OCI-LY1 (cell line): Measurements from ENCODE around the gene TTC17.

Source experiments
- H2AFZ ChIP-seq: fragments of 200-600 bp; sonication (generic), shearing (Covaris generic); 2 replicates; pipeline ENCODE4 v1.6.0; 2014; ENCODE audit warnings: antibody characterized with exemption, mild to moderate bottlenecking, low read length
- H3F3A ChIP-seq: fragments of 200-600 bp; sonication (generic), shearing (Covaris generic); 2 replicates; pipeline ENCODE4 v1.6.0; 2014; ENCODE audit warnings: mild to moderate bottlenecking, antibody characterized with exemption, low read length, moderate library complexity; ENCODE audit not compliant: insufficient read depth
- H3K27ac ChIP-seq: fragments of 200-600 bp; sonication (generic); 2 replicates; pipeline ENCODE4 v1.5.1; 2014; ENCODE audit warnings: low read length, mixed run types, mild to moderate bottlenecking, low read depth; ENCODE audit not compliant: poor library complexity, severe bottlenecking
- H3K27me3 ChIP-seq: fragments of 200-600 bp; sonication (generic); 2 replicates; pipeline ENCODE4 v1.6.0; 2014; ENCODE audit warnings: antibody characterized with exemption, mild to moderate bottlenecking, low read length, moderate library complexity; ENCODE audit not compliant: insufficient read depth
- H3K36me3 ChIP-seq: fragments of 200-600 bp; sonication (generic); 2 replicates; pipeline ENCODE4 v1.6.1; 2014; ENCODE audit warnings: mild to moderate bottlenecking, antibody characterized with exemption, low read length, moderate library complexity, mixed read lengths; ENCODE audit not compliant: insufficient read depth
- H3K4me1 ChIP-seq: fragments of 200-600 bp; sonication (generic); 2 replicates; pipeline ENCODE4 v1.5.1; 2014; ENCODE audit warnings: mild to moderate bottlenecking, low read length, moderate library complexity; ENCODE audit not compliant: insufficient read depth, severe bottlenecking
- H3K4me2 ChIP-seq: fragments of 200-600 bp; sonication (generic), shearing (Covaris generic); 2 replicates; pipeline ENCODE4 v1.6.1; 2014; ENCODE audit warnings: low read length
- H3K4me3 ChIP-seq: fragments of 200-600 bp; sonication (generic); 2 replicates; pipeline ENCODE4 v1.5.1; 2014; ENCODE audit warnings: low read length, low read depth, mild to moderate bottlenecking, mixed read lengths; ENCODE audit not compliant: poor library complexity, severe bottlenecking
- H3K79me2 ChIP-seq: fragments of 200-600 bp; shearing (Covaris generic); 2 replicates; pipeline ENCODE4 v1.6.1; 2016; ENCODE audit warnings: mixed run types, low read length, mixed read lengths; ENCODE audit not compliant: insufficient read depth
- H3K9ac ChIP-seq: fragments of 200-600 bp; sonication (generic), shearing (Covaris generic); 2 replicates; pipeline ENCODE4 v1.6.1; 2014; ENCODE audit warnings: mild to moderate bottlenecking, low read length, mixed read lengths
- H3K9me2 ChIP-seq: fragments of 200-600 bp; sonication (generic), shearing (Covaris generic); 2 replicates; pipeline ENCODE4 v1.6.1; 2014; ENCODE audit warnings: low read depth, mild to moderate bottlenecking, low read length, mixed read lengths
- H3K9me3 ChIP-seq: fragments of 200-600 bp; shearing (Covaris generic); 2 replicates; pipeline ENCODE4 v1.6.1; 2014; ENCODE audit warnings: low read length, mixed read lengths
- H4K20me1 ChIP-seq: fragments of 200-600 bp; sonication (generic), shearing (Covaris generic); 2 replicates; pipeline ENCODE4 v1.6.0; 2016; ENCODE audit warnings: mild to moderate bottlenecking, low read length; ENCODE audit not compliant: insufficient read depth
- CTCF ChIP-seq: fragments of 200-600 bp; sonication (generic), shearing (Covaris generic); IDR thresholded peaks from 2 replicates; pipeline ENCODE4 v1.5.1; 2017; ENCODE audit warnings: mild to moderate bottlenecking, antibody characterized with exemption, low read length, moderate library complexity, mixed read lengths
- EZH2 ChIP-seq: fragments of 200-600 bp; sonication (generic), shearing (Covaris generic); IDR thresholded peaks from 2 replicates; pipeline ENCODE4 v1.8.0; 2017; ENCODE audit warnings: borderline replicate concordance, mixed run types, mild to moderate bottlenecking, antibody characterized with exemption, low read length, moderate library complexity, mixed read lengths

Gene TTC17

GRCh38 chr11:43376065-43376464 lies 17.3 kb downstream of the TTC17 start:
- no peaks in the 10 kb centered on the region for H3K27me3 ChIP-seq
- peaks cover 49% of the 10 kb centered on the region for H3K79me2 ChIP-seq
- H3K9me3 ChIP-seq = no peaks in the 10 kb centered on the region
- no peak overlapping the region for H3K4me3 ChIP-seq
- H3K9ac ChIP-seq = no peak overlapping the region
- H3K4me2 ChIP-seq = no peak overlapping the region
- no peak for TF ChIP-seq CTCF
- no peak for TF ChIP-seq EZH2
- H3F3A ChIP-seq = no peaks in the 10 kb centered on the region
- H3K36me3 ChIP-seq = peaks cover 29% of the 10 kb centered on the region; the same call in 1 of the 2 replicates
- H4K20me1 ChIP-seq = 0 out of 2 replicates have a peak, but pooled peaks cover 2% of the 10 kb centered on the region
- H3K9me2 ChIP-seq = no peaks in the 10 kb centered on the region
- no peaks in the 10 kb centered on the region for H3K4me1 ChIP-seq
- no peak overlapping the region for H2AFZ ChIP-seq
- H3K27ac ChIP-seq = no peak overlapping the region

GRCh38 chr11:43376594-43376993 lies 17.9 kb downstream of the TTC17 start:
- peaks cover 44% of the 10 kb centered on the region for H3K79me2 ChIP-seq
- no peak overlapping the region for H2AFZ ChIP-seq

GRCh38 chr11:43377389-43377788 lies 18.7 kb downstream of the TTC17 start:
- no peak overlapping the region for H3K4me2 ChIP-seq
- no peaks in the 10 kb centered on the region for H3K9me3 ChIP-seq
- H2AFZ ChIP-seq = no peak overlapping the region
- H3K27ac ChIP-seq = no peak overlapping the region
- H3K4me3 ChIP-seq = no peak overlapping the region
- H3F3A ChIP-seq = no peaks in the 10 kb centered on the region
- H3K27me3 ChIP-seq = no peaks in the 10 kb centered on the region
- H3K79me2 ChIP-seq = peaks cover 43% of the 10 kb centered on the region
- H3K36me3 ChIP-seq = peaks cover 28% of the 10 kb centered on the region
- 0 out of 2 replicates have a peak, but pooled peaks cover 2% of the 10 kb centered on the region for H4K20me1 ChIP-seq
- no peak overlapping the region for H3K9ac ChIP-seq
- no peak for TF ChIP-seq EZH2
- no peak for TF ChIP-seq CTCF
- H3K9me2 ChIP-seq = no peaks in the 10 kb centered on the region
- H3K4me1 ChIP-seq = no peaks in the 10 kb centered on the region

More at GRCh38 chr11:43376594-43376993, 17.9 kb downstream of the TTC17 start:
- Histone ChIP-seq H3K27ac (no peak overlapping the region), H3K4me3 (no peak overlapping the region), H3K9ac (no peak overlapping the region), H3K27me3 (no peaks in the 10 kb centered on the region), H3K9me3 (no peaks in the 10 kb centered on the region), H3K36me3 (peaks cover 29% of the 10 kb centered on the region), H3K4me1 (no peaks in the 10 kb centered on the region), H4K20me1 (0 out of 2 replicates have a peak, but pooled peaks cover 2% of the 10 kb centered on the region), H3F3A (no peaks in the 10 kb centered on the region), H3K4me2 (no peak overlapping the region), H3K9me2 (no peaks in the 10 kb centered on the region)
- TF ChIP-seq CTCF (no peak), EZH2 (no peak)
